ENCODE results near the gene PRSS53. TPM values are rescaled to one million over a fixed set of nuclear protein-coding genes. Genes with fewer than 3 reads are reported as not detected.
A peak's percentile ranks its signal among the peaks of the same experiment; 100 is the strongest.

The PRSS53 gene
- total RNA-seq, 1 experiment from 2014 or later, result 3.4 TPM

DNA sequence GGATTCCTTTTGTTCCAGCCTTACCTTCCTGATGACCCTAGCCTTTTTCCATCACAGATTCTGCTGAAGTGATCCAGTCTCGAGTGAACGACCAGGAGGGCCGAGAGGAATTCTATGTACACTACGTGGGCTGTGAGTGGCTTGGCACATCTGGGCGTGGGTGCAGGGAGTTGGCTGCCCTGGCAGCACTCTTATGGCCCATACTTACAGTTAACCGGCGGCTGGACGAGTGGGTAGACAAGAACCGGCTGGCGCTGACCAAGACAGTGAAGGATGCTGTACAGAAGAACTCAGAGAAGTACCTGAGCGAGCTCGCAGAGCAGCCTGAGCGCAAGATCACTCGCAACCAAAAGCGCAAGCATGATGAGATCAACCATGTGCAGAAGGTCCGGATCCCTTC is 31.4 kb upstream of the PRSS53 start:
- ChIA-PET CTCF (interaction anchor here (0.6 kb wide), 1 partner anchor 275 kb away, joined by 4 read pairs; no protein-coding TSS in a partner anchor), POLR2A (no interaction called here)
- TF ChIP-seq SIN3A (IDR thresholded peaks at IDR 0.05; ENCODE audit: borderline replicate concordance, insufficient read depth, low read depth, low read length) (no peak), POLR2AphosphoS5 (IDR thresholded peaks at IDR 0.05; ENCODE audit: low read depth, low read length) (no peak), TCF7L2 (IDR thresholded peaks at IDR 0.05; ENCODE audit: low read depth, low read length) (no peak)
- TF ChIP-seq, protein P1, sequence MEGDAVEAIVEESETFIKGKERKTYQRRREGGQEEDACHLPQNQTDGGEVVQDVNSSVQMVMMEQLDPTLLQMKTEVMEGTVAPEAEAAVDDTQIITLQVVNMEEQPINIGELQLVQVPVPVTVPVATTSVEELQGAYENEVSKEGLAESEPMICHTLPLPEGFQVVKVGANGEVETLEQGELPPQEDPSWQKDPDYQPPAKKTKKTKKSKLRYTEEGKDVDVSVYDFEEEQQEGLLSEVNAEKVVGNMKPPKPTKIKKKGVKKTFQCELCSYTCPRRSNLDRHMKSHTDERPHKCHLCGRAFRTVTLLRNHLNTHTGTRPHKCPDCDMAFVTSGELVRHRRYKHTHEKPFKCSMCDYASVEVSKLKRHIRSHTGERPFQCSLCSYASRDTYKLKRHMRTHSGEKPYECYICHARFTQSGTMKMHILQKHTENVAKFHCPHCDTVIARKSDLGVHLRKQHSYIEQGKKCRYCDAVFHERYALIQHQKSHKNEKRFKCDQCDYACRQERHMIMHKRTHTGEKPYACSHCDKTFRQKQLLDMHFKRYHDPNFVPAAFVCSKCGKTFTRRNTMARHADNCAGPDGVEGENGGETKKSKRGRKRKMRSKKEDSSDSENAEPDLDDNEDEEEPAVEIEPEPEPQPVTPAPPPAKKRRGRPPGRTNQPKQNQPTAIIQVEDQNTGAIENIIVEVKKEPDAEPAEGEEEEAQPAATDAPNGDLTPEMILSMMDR (IDR thresholded peaks at IDR 0.05), result no peak
- TF ChIP-seq, protein P2, sequence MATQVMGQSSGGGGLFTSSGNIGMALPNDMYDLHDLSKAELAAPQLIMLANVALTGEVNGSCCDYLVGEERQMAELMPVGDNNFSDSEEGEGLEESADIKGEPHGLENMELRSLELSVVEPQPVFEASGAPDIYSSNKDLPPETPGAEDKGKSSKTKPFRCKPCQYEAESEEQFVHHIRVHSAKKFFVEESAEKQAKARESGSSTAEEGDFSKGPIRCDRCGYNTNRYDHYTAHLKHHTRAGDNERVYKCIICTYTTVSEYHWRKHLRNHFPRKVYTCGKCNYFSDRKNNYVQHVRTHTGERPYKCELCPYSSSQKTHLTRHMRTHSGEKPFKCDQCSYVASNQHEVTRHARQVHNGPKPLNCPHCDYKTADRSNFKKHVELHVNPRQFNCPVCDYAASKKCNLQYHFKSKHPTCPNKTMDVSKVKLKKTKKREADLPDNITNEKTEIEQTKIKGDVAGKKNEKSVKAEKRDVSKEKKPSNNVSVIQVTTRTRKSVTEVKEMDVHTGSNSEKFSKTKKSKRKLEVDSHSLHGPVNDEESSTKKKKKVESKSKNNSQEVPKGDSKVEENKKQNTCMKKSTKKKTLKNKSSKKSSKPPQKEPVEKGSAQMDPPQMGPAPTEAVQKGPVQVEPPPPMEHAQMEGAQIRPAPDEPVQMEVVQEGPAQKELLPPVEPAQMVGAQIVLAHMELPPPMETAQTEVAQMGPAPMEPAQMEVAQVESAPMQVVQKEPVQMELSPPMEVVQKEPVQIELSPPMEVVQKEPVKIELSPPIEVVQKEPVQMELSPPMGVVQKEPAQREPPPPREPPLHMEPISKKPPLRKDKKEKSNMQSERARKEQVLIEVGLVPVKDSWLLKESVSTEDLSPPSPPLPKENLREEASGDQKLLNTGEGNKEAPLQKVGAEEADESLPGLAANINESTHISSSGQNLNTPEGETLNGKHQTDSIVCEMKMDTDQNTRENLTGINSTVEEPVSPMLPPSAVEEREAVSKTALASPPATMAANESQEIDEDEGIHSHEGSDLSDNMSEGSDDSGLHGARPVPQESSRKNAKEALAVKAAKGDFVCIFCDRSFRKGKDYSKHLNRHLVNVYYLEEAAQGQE (IDR thresholded peaks at IDR 0.05; ENCODE audit: insufficient read depth in 1 of 2, low read depth in 2 of 2, low read length in 1 of 2), result no peak
- Histone ChIP-seq H3K9me3 (ENCODE audit: control insufficient read depth, insufficient read depth, low read depth, low read length) (no peaks in the 10 kb centered on the region), H3K27me3 (ENCODE audit: control insufficient read depth, insufficient read depth, low read length) (no peaks in the 10 kb centered on the region), H3K4me3 (ENCODE audit: low read depth in 2 of 2, low read length in 2 of 2) (no peak overlapping the region), H3K36me3 (ENCODE audit: control insufficient read depth, insufficient read depth, low read length) (peaks cover 9% of the 10 kb centered on the region), H3K4me1 (ENCODE audit: control insufficient read depth, insufficient read depth, low read length) (peaks cover 6% of the 10 kb centered on the region), H3K27ac (ENCODE audit: low read length) (no peak overlapping the region)
- no TSS peak for BruUV-seq (replicated peaks)
- intact Hi-C loops (cut with micrococcal nuclease; ENCODE audit: unreplicated experiment), result no loop called here
- in situ Hi-C loops (cut with HindIII; ENCODE audit: low pct_unique_long_range_greater_than_20kb, low sequenced_read_pairs), result no loop called here
- no peak for ATAC-seq
- no peak for DNase-seq (ENCODE audit: low read depth, low spot score)

DNA sequence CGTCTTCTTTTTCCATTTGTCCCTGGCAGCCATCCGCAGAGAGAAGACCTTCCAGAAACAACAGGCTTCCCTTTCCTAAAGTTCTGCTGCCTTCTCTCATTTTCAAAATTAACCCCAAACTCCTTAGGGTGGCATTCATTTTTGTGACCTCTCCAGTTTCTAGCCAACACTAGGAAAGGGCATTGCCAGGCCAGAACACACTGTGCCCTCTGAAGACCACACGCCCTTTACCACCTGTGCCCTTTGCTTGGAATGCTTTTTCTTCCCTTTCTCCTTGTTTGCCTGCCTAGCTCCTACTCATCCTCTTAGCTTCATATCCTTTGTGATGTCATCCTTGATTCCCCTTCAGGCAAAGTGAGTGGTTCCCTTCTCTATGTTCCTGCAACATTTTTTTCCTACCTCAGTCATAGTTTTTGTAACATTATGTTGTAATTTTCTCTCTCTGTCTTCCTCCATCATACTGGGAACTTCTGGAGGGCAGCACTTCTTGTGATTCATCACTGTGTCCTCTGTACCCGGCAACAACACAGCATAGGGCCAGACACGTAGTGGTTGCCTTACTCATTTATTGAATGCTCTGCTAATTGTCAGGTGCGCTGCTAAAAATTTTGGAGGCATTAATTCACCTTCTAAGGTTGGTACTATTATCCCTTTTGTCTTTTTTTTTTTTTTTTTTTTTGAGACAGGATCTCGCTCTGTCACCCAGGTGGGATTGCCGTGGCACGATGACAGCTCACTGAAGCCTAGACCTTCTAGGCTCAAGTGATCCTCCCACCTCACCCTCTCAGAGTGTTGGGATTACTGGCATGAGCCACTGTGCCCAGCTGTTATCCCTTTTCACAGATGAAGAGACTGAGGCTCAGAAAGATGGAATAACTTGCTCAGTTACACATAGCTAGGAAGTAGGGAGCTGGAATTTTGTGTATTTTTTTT is 29.7 kb upstream of the PRSS53 start:
- ATAC-seq, result no peak
- CTCF ChIA-PET, result interaction anchor here (0.5 to 1.3 kb wide), 3 partner anchors 23 to 343 kb away, joined by 3 to 9 read pairs (median 8); no protein-coding TSS in a partner anchor

More for the DNA sequence above, 29.7 kb upstream of the PRSS53 start:
- Histone ChIP-seq H3K27ac (ENCODE audit: low read length) (peak overlapping the region; percentile 79), H3K36me3 (ENCODE audit: control insufficient read depth, insufficient read depth, low read length) (peaks cover 9% of the 10 kb centered on the region), H3K4me3 (ENCODE audit: low read depth in 2 of 2, low read length in 2 of 2) (peak overlapping the region; percentile 62 to 95), H3K9me3 (ENCODE audit: control insufficient read depth, insufficient read depth, low read depth, low read length) (no peaks in the 10 kb centered on the region), H3K4me1 (ENCODE audit: control insufficient read depth, insufficient read depth, low read length) (peaks cover 17% of the 10 kb centered on the region), H3K27me3 (ENCODE audit: control insufficient read depth, insufficient read depth, low read length) (no peaks in the 10 kb centered on the region)
- intact Hi-C loops (cut with micrococcal nuclease; ENCODE audit: unreplicated experiment), result no loop called here
- DNase-seq (ENCODE audit: low read depth, low spot score), result no peak
- in situ Hi-C loops (cut with HindIII; ENCODE audit: low pct_unique_long_range_greater_than_20kb, low sequenced_read_pairs), result no loop called here
- TF ChIP-seq, protein P1 (IDR thresholded peaks at IDR 0.05), result no peak
- TF ChIP-seq SIN3A (IDR thresholded peaks at IDR 0.05; ENCODE audit: borderline replicate concordance, insufficient read depth, low read depth, low read length) (no peak), POLR2AphosphoS5 (IDR thresholded peaks at IDR 0.05; ENCODE audit: low read depth, low read length) (no peak), TCF7L2 (IDR thresholded peaks at IDR 0.05; ENCODE audit: low read depth, low read length) (no peak)
- TF ChIP-seq, protein P2 (IDR thresholded peaks at IDR 0.05; ENCODE audit: insufficient read depth in 1 of 2, low read depth in 2 of 2, low read length in 1 of 2), result no peak
- POLR2A ChIA-PET, result interaction anchor here (0.5 to 1.6 kb wide), 6 partner anchors 8 to 64 kb away, joined by 3 to 11 read pairs (median 6); no protein-coding TSS in a partner anchor
- BruUV-seq (replicated peaks), result TSS peak; percentile 73
